Germinal center (tissue), 1 donor: Measurements from ENCODE around the gene SBF1.

Experiments
- DNase-seq: peaks from one replicate; pipeline ENCODE4 v3.0.0; 2012; ENCODE audit warnings: mixed read lengths, low spot score

The SBF1 gene

DNA sequence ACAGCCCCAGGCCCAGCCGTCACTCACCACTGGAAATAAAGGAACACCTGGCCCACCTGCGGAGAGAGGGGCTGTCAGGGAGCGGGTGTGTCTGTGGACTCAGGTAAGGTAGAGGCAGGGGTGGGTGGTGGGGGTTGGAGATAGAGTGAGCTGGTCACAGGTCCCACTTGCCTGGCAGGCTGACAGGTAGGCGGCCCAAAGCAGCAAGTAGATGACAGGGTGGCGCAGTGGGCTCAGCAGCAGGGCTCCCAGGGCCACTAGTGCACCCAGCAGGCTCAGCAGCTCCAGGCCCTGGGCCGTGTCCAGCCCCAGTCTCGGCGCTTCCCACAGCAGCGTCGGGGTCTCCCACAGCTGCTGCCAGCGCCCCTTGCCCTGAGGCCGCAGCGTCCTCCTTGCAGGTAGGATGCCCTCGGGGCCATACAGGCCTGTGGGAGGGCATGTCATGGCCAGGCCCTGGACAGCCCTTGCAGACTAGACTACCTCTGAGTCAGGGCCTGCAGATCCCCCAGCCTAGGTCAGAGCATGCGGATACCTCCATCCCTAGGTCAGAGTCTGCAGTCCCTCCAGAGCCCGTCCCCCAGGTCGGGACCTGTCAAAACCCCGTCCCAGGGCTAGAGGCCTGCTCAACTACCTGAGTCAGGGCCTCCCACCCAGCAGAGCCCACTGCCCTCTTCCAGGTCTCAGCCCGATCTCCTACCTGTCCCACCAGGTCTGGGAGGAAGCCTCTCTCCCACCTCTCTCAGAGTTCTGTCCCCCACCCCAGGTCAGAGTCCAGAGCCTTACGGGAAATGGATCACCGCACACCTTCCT is 32.0 kb upstream of the SBF1 start:
- DNase-seq: no peak

GRCh38 chr22:50505776-50506610 is 31.2 kb upstream of the SBF1 start:
- DNase-seq: no peak

DNA sequence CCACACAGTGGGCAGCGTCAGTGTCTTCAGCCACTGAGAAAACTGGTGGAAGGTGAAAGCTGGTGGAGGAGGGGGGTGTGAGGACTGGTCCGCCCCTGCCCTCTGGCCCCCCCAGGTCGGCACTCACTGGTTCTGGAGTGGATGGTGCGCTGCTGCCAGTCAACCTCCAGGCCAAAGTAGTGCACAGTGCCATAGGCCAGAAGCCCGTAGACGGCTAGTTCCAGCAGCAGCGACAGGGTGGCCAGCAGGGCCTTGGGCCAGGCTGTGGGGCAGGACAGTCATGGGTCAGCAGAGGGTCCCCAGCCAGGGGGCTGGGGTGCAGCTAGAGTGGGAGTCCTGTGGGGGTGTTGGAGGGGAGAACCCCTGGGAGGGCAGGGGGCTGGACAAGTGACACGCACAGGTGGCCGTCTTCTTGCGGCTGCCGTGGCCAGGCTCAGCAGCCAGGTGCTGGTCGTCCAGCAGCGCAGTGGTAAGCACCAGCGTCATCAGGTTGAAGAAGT is 30.5 kb upstream of the SBF1 start:
- DNase-seq: no peak

GRCh38 chr22:50504369-50505211 is 29.8 kb upstream of the SBF1 start:
- no peak for DNase-seq

DNA sequence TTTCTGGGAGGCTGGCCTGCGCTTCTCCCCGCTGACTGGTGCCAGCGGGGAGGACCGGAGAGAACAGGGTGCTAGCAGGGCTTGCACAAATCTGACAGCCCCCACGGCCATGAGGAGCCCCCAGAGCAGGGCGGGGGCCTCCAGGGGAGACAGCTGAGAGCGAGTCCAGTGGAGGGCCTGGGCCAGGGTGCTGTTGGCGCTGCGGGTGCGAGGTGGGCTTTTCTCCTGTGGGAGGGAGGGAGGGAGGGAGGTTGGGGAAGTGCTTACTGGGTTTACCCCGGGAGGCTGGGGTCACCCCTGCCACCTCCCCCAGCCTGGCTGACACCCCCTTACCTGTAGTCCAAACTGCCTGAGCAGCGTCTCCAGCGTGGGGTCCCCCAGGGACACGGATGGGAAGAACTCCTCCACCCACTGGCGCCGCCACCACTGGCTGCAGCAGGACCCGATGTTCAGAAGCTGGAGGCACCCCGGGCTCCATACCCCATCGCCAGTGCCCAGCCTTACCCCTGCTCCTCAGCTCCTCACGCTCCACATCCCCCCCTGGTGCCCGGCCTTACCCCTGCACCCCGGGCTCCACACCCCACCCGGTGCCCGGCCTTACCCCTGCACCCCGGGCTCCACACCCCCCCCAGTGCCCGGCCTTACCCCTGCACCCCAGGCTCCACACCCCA is 28.8 kb upstream of the SBF1 start:
- DNase-seq: no peak

- no peak for DNase-seq
Measured at GRCh38 chr22:50502628-50503474, 28.0 kb upstream of the SBF1 start.

DNA sequence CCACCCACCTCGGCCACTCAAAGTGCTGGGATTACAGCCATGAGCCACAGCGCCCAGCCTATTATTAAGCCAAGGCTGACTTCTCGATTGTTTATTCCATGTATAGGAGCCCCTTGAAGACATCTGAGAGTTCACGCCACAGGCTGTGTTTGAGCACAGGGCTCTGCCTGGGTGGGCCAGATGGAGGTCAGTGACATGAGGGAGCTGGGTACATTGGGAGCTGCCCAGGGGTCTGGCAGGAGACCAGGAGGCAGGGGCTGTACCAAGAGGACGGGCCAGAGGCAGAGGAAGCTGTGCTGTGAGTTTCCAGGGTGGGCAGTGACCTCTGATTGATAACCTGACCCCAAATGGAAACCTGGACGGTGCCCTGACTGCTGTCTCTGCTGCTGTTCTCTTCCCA is 27.3 kb upstream of the SBF1 start:
- DNase-seq: no peak

- DNase-seq: no peak
Measured at GRCh38 chr22:50500452-50500851, 25.6 kb upstream of the SBF1 start.

GRCh38 chr22:50498322-50498890 is 23.6 kb upstream of the SBF1 start:
- peak; percentile 59 for DNase-seq

- DNase-seq: no peak
Measured at GRCh38 chr22:50497093-50497492, 22.3 kb upstream of the SBF1 start.

- DNase-seq: no peak
Measured at GRCh38 chr22:50490531-50491308, 15.9 kb upstream of the SBF1 start.

DNA sequence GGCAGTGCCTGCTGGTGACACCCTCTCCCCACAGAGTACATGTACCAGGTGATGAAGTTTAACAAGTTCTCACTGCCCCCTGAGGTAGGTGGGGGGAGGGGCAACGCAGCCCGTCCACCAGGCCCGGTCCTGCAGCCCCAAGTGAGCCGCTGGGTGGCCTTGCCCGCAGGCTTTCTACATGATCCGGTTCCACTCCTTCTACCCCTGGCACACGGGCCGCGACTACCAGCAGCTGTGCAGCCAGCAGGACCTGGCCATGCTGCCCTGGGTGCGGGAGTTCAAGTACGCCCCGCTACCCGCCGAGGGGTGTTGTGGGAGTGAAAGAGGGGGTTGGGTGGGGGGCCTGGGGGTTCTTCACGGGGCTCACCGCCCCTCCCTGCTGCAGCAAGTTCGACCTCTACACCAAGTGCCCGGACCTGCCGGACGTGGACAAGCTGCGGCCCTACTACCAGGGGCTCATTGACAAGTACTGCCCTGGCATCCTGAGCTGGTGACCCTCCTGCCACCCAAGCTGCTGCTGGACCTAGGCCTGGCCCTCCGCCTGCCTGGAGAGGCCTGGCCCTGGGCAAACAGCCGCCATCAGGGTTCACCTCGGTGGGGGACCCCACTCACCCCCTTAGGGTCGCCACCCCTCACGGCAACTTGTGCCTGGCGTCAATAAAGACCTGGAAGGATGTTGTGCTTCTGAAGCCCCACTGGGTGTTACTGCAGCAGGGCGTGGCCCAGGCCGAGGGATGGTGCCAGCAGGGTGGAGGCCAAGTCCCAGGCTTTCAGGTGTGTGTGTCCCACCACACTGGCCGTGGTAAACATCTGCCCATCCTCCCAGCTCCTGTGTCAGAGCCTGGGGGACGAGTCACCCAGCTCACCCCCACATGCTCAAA is 14.8 kb upstream of the SBF1 start:
- no peak for DNase-seq

DNA sequence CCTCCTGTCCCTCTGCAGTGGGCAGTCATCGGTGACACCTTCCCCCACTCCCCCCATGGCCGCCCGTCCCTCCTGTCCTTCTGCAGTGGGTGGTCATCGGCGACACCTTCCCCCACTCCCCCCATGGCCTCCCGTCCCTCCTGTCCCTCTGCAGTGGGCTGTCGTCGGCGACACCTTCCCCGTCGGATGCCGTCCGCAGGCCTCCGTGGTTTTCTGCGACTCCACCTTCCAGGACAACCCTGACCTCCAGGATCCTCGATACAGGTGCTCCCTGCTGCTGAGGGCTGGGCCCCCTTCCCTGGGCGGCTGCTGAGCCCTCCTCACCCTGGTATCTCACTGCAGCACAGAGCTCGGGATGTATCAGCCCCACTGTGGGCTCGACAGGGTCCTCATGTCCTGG is 14.1 kb upstream of the SBF1 start:
- DNase-seq: no peak

- no peak for DNase-seq
Measured at GRCh38 chr22:50488006-50488677, 13.3 kb upstream of the SBF1 start.

DNA sequence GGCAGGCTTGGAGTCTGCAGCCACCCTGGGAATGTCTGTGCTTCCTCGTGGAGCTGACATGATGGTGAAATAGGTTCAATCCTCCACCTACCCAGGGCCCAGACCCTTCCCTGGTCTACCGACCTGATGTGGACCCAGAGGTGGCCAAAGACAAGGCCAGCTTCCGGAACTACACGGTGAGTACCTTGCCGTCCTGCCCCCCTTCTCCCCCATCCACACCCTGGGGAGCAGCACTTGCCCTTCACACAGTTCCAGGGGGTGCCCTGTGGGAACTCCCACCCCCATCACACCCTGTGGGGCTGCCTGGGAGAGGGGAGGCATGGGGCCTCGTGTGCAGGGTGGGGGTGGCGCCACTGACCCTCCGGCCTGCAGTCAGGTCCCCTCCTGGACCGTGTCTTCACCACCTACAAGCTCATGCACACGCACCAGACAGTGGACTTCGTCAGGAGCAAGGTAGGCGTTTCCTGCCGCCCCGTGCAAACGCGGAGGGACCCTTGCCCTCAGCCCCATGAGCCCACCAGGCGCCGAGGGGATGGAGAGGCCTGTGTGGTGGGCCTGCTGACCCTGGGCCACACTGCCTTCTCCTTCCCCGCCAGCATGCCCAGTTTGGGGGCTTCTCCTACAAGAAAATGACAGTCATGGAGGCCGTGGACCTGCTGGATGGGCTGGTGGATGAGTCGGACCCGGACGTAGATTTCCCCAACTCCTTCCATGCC is 12.6 kb upstream of the SBF1 start:
- DNase-seq: no peak

DNA sequence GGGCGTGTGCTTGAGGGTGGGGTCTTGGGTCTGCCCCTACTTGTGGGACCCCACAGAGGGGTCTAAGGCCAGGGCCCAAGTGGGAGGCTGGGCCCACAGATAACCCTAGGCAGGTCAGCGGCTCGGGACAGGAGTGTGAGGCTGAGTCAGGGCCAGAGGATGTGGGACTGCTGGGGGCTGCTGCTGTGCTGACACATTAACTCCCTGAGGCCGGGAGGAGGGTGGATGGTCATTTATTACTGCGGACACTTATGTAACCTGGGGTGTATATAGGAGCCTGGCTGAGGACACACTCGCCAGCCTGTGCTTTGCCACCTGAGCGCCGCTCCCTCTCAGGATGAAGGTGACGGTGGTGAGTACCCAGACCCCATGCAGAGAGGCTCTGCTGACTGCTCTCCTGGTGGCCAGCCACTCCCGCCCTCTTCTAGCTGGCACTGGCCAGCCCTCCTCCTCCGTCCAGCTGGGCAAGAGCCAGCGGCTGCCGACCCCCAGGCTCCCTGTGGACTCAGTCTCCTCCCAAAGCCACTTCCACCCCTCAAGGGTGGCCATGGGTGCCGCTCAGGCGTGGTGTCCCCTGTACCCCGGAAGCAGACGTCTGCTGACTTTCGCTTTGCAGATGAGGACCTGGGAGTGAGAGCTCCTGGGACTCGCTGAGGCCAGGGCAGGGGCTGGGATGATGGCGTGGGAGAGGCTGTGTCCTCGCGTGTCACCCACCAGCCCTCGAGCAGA is 11.9 kb upstream of the SBF1 start, which contains the start of gene MIOX:
TSS of gene MIOX (plus strand) at position 299 of the 729 bp plus-strand sequence. CDS start at position 338, 39 bp downstream.
- no peak for DNase-seq
